Stimulated activated naive CD8-positive, alpha-beta T cell treated with anti-CD3 and anti-CD28 coated beads, Interleukin-15, Interleukin-2, amounts not matched to agents 100 ng/mL and 50 ng/mL, for 24 hours (primary cell): ENCODE measurements around the gene HEXIM1.

Experiments used
- H3K27ac Mint-ChIP-seq: one replicate; pipeline ENCODE4 v1.8.0; 2021; ENCODE audit warnings: mild to moderate bottlenecking, mixed read lengths
- H3K27me3 Mint-ChIP-seq: one replicate; pipeline ENCODE4 v1.8.0; 2021; ENCODE audit warnings: mixed read lengths
- H3K36me3 Mint-ChIP-seq: one replicate; pipeline ENCODE4 v1.8.0; 2021; ENCODE audit warnings: low read depth, mixed read lengths
- H3K4me1 Mint-ChIP-seq: one replicate; pipeline ENCODE4 v1.8.0; 2021; ENCODE audit warnings: low read depth, mixed read lengths
- H3K4me3 Mint-ChIP-seq: one replicate; pipeline ENCODE4 v1.8.0; 2021; ENCODE audit warnings: mild to moderate bottlenecking, mixed read lengths
- H3K9me3 Mint-ChIP-seq: one replicate; pipeline ENCODE4 v1.8.0; 2021; ENCODE audit warnings: mixed read lengths

The HEXIM1 gene, protein sequence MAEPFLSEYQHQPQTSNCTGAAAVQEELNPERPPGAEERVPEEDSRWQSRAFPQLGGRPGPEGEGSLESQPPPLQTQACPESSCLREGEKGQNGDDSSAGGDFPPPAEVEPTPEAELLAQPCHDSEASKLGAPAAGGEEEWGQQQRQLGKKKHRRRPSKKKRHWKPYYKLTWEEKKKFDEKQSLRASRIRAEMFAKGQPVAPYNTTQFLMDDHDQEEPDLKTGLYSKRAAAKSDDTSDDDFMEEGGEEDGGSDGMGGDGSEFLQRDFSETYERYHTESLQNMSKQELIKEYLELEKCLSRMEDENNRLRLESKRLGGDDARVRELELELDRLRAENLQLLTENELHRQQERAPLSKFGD

DNA sequence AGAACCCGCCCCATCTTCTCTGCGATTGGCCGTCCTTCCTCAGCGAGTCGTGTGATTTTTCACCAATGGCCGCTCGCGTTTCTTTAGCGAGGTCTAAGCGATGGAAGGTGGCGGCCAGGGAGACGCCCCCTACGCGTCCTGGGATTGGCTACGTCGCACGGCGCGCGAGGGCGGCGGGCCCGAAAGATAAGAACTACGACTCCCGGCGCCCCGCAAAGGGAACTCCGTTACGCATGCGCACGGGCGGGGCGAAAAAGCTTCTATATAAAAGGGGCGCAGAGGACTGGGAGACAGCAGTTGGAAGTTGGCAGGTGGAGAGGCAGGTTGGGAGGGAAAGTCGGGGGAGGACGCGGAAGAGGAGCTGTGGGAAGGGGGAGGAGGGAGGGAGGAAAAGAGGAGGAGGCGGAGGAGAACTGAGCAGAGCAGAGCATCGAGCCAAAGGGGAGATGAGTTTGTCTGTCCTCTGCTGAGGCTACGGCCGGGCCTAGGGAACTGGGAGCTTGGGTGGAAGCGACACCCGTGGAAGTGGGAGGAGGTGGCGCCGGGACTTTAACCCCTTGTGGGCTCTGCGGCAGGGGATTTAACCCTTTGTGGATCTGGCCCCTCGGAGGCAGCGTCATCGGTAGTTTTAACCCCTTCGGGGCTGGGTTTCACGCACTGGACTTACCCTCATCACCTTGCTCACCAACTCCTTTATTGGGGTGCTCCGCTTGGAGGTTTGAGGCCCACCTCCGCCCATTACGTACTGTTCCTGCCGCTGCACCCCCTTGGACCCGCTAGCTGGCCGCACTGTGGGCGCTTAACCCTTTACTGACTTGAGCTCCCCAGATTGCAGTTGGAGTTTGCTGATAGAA is at the start of gene HEXIM1:
Gene HEXIM1 (plus strand): TSS at position 293 of the 854 bp plus-strand sequence. CDS start 716 bp downstream, outside the sequence.
- H3K27me3 Mint-ChIP-seq, result no peaks in the 10 kb centered on the region
- H3K9me3 Mint-ChIP-seq, result no peaks in the 10 kb centered on the region
- H3K4me3 Mint-ChIP-seq, result peak within 1 kb of the TSS; percentile 94
- peaks cover 58% of the 10 kb centered on the region for H3K4me1 Mint-ChIP-seq
- peaks cover 29% of the 10 kb centered on the region for H3K36me3 Mint-ChIP-seq
- peak within 1 kb of the TSS; percentile 100 for H3K27ac Mint-ChIP-seq

DNA sequence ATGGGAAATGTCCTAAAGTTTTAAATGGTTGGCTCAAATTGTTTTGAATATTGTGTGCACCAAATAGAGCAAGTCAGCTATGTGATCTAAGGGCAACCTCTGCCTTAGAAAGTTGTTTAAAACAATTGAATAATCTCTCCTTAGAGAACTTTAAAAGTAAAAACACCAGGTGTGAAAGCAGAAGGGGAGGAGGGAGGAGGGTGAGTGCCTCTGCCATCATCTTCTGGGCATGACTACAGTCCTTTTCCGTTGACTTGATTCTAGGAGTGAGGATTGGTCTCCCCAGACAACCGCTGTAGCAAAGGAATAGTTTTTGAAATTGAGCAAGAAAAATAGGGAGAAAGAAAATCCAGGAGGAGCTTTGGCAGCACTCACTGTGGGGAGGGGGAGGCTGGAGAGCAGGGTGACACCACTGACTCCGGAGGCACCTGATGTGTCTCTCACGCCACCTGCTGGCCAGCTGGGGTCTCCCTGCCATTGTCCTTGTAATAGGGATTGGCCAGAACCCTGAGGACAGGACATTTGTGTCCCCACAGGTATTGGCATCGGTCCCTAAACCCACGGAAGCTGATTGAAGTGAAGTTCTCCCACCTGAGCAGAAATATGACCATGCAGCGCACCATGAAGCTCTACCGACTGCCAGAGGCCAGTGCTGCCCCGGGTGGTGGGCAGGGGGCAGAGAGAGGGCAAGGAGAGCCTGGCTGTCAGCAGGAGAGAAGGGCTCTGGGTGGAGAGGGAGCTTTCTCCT is 49.2 kb upstream of the HEXIM1 start:
- no peaks in the 10 kb centered on the region for H3K4me1 Mint-ChIP-seq
- peaks cover 67% of the 10 kb centered on the region for H3K36me3 Mint-ChIP-seq
- H3K9me3 Mint-ChIP-seq, result no peaks in the 10 kb centered on the region
- no peaks in the 10 kb centered on the region for H3K27me3 Mint-ChIP-seq
- H3K4me3 Mint-ChIP-seq, result no peak overlapping the region
- no peak overlapping the region for H3K27ac Mint-ChIP-seq

DNA sequence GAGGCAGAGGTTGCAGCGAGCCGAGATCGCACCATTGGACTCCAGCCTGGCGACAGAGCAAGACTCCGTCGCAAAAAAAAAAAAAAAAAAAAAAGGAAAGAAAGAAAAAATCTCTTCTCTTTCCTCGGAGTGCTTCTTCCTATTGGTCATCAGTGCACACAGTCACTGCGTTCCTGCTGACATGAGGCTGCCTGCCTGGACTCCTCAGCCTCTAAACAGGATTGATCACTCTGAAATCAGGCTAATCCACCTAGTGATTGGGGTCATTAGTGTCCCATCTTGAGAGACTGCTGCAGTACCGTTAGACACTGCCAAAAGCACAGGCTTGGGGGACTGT is 46.8 kb upstream of the HEXIM1 start:
- no peaks in the 10 kb centered on the region for H3K9me3 Mint-ChIP-seq
- no peak overlapping the region for H3K4me3 Mint-ChIP-seq
- H3K27me3 Mint-ChIP-seq, result no peaks in the 10 kb centered on the region
- no peaks in the 10 kb centered on the region for H3K4me1 Mint-ChIP-seq
- H3K27ac Mint-ChIP-seq, result no peak overlapping the region
- H3K36me3 Mint-ChIP-seq, result peaks cover 58% of the 10 kb centered on the region

DNA sequence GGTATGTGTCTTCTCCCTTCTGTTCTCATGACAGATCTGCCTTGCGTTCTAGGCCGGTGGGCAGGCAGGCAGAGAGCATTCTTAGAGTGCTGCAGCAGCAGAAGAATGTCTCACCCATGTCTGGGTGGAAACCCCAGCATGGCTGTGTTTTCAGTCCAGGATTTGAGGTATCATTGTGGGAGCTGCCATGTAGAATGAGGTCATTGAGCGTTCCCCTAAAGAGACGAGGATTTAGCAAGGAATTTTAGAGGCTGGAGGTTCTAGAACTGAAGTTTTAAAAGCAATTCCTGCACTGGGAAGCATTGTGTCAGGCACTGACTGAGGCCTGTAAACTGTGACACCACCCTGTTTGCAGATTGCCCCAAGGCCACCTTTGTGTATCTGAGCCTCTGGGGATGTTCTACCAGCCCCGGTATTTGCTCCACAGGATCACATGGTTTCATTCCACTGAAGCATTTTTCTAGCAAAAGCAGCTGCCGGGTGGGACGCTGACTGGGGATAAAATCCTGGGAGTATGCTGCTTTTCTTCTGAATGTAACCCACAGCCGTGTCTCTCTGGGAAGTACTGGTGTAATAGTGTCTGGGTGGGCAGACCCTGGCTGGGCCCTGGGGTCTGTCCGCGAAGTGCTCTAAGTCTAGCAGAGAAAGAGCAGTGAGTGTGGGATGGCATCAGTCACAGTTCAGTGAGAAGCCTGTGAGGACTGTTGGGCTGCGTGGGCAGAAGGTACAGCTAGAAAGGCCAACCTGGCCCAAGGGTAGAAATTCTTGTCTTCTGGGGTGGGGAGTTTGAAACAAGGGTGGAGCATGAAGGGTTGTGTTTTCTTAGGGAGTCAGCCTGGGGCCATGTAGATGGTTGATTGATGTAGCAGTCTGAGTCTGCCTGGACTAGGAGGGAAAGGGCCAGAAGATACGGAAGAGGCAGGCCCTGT is 46.1 kb upstream of the HEXIM1 start:
- peaks cover 61% of the 10 kb centered on the region for H3K36me3 Mint-ChIP-seq

DNA sequence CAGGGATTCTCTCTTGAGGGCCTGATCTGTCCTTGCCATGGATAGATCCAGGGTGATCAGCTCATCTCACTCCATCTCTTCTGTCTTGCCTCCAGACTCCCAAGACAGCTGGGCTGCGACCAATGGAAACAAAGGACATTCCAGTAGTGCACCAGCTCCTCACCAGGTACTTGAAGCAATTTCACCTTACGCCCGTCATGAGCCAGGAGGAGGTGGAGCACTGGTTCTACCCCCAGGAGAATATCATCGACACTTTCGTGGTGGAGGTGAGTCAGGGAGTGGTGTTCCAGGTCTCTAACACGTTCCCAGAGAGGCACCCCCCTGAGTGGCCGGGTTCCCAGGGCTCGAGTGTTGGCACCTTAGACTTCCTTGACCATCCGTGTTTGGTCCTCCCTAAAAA is 45.4 kb upstream of the HEXIM1 start:
- Mint-ChIP-seq H3K4me1 (no peaks in the 10 kb centered on the region), H3K9me3 (no peaks in the 10 kb centered on the region), H3K4me3 (no peak overlapping the region), H3K27ac (no peak overlapping the region), H3K27me3 (no peaks in the 10 kb centered on the region), H3K36me3 (peaks cover 59% of the 10 kb centered on the region)

More for the DNA sequence above, 46.1 kb upstream of the HEXIM1 start:
- H3K4me1 Mint-ChIP-seq, result no peaks in the 10 kb centered on the region
- H3K27ac Mint-ChIP-seq, result peak overlapping the region; percentile 4
- no peaks in the 10 kb centered on the region for H3K27me3 Mint-ChIP-seq
- no peak overlapping the region for H3K4me3 Mint-ChIP-seq
- no peaks in the 10 kb centered on the region for H3K9me3 Mint-ChIP-seq

DNA sequence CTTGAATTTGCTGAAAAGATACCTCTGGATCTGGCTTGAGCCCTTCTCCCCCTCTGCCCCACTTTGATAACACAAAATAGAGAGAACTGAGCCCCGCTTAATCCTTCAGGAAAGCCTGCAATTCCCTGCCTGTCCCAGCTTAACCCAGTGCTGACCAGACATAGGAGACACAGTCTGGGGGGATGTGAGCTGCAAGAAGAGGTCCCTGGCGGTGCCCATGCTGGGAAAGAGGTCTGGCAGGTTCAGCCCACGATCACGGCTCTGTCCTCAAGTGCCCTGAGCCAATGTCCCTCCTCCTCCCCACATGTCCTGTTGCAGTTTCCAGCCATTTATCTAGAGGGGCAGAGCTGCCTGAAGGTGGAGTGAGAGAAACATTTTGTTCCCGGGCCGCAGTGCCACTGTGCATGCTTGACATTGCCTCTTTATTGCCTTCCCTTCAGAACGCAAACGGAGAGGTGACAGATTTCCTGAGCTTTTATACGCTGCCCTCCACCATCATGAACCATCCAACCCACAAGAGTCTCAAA is 44.9 kb upstream of the HEXIM1 start:
- Mint-ChIP-seq H3K9me3 (no peaks in the 10 kb centered on the region), H3K36me3 (peaks cover 59% of the 10 kb centered on the region), H3K4me3 (no peak overlapping the region), H3K27me3 (no peaks in the 10 kb centered on the region), H3K27ac (no peak overlapping the region), H3K4me1 (no peaks in the 10 kb centered on the region)

DNA sequence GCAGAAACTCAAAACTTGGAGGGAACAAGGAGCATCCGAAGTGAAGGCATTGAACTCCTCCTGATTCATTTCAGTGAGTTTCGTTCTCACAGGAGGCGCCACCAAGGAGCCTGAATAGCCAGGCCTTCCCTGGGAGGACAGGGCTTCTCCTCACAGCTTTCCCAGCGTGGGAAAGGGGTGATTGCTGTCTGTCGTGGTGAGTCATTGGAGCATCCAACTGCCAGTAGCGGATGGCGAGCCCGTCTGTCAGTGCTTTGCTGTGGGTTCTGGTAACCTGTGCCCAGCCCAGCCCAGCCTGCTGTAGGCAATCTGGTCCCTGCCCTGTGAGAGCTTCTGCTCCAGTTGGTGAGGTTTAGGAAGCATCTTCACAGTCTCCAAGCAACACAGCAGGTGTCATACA is 44.2 kb upstream of the HEXIM1 start:
- no peak overlapping the region for H3K27ac Mint-ChIP-seq
- no peaks in the 10 kb centered on the region for H3K9me3 Mint-ChIP-seq
- no peaks in the 10 kb centered on the region for H3K4me1 Mint-ChIP-seq
- no peak overlapping the region for H3K4me3 Mint-ChIP-seq
- peaks cover 54% of the 10 kb centered on the region for H3K36me3 Mint-ChIP-seq
- no peaks in the 10 kb centered on the region for H3K27me3 Mint-ChIP-seq

DNA sequence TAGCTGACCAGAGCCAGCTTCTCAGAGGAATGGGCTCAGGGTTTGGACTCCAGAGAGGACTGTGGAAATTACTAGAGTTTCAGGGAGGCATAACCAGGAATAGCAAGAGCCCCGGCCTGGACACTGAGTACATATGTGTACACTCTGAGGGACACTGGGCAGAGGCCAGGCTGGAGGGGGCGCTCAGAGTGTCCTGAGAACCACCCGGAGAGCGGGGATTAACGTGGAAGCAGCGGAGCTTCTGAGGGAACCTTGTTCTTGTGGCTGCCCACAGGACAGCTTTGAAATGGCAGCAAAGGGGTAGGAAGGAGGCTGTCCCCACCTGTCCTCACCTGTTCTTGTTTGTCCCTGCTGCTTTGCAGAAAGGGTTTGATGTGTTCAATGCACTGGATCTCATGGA is 43.8 kb upstream of the HEXIM1 start:
- H3K36me3 Mint-ChIP-seq, result peaks cover 49% of the 10 kb centered on the region
- no peaks in the 10 kb centered on the region for H3K4me1 Mint-ChIP-seq
- H3K9me3 Mint-ChIP-seq, result no peaks in the 10 kb centered on the region
- no peak overlapping the region for H3K27ac Mint-ChIP-seq
- H3K4me3 Mint-ChIP-seq, result no peak overlapping the region
- no peaks in the 10 kb centered on the region for H3K27me3 Mint-ChIP-seq

DNA sequence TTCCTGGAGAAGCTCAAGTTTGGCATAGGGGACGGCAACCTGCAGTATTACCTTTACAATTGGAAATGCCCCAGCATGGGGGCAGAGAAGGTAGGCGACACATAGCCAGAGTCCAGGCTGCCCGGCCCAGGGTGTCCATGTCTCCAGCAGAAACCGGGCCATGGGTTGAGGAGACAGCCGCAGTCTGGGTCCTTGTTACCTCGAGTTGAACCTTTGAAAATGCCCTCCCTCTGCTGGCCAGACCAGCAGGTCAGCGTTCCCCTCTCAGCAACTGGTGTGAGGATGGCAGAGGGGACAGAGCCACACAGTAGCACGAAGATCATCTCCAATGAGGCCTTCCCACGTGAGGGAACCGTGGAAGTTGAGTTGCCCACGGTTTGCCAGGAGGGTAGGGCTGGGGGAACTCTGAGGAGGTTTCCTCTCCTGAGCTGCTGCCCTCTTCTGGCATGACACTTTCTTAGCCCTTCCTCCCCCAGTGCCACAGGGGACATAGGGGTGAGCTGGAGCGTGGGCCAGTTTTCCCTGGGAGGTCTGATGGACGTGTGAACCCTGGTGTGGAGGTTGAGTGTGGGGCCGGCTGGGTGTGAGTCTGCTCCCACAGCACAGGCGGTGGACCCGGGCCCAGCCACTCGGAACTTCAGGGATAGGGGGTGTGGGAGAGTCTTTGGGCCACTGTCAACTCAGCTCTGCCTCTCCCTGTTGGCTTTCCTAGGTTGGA is 43.2 kb upstream of the HEXIM1 start:
- peaks cover 45% of the 10 kb centered on the region for H3K36me3 Mint-ChIP-seq
- no peaks in the 10 kb centered on the region for H3K4me1 Mint-ChIP-seq
- no peak overlapping the region for H3K27ac Mint-ChIP-seq
- H3K9me3 Mint-ChIP-seq, result no peaks in the 10 kb centered on the region
- no peaks in the 10 kb centered on the region for H3K27me3 Mint-ChIP-seq
- H3K4me3 Mint-ChIP-seq, result no peak overlapping the region

DNA sequence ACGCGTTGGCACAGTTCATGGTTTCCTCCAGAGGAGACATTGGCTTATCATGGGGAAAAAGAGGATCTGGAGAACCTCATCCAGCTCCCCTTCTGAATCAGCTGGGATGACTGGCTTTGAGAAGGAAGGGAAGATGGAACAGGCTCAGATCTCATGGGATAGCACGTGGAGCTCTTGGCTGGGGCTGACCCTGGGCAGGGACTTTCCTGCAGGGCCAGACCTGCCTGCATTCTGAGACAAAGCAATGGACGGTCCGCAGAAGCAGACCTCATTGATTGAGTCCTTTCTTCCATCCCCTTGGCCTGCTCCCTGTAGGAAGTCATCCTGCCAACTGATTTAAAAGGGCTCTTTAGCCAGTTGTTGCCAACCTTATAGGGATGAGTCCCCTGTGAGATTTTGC is 42.2 kb upstream of the HEXIM1 start:
- Mint-ChIP-seq H3K36me3 (peaks cover 45% of the 10 kb centered on the region), H3K27ac (no peak overlapping the region), H3K9me3 (no peaks in the 10 kb centered on the region), H3K4me1 (no peaks in the 10 kb centered on the region), H3K27me3 (no peaks in the 10 kb centered on the region), H3K4me3 (no peak overlapping the region)

DNA sequence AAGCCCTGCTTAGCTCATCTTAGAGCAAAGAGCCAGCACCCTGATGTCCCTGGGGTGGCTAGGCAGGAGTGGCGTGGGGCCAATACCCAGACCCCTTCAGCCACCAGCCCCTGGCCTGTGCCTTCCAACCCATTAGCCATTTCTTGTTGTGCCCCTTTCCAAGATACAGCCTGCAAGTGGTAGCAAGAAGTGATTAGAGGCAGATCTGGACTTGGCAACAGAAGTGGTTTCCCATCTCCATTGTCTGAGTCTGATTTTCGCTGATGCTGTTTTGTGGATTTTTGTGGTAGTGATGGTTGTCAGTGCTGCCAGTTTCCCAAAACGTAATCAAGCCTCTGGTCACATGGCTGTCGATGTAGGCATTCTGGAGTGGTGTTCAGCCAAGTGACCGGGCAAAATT is 41.7 kb upstream of the HEXIM1 start:
- Mint-ChIP-seq H3K4me1 (no peaks in the 10 kb centered on the region), H3K4me3 (no peak overlapping the region), H3K27me3 (no peaks in the 10 kb centered on the region), H3K36me3 (peaks cover 44% of the 10 kb centered on the region), H3K9me3 (no peaks in the 10 kb centered on the region), H3K27ac (no peak overlapping the region)

DNA sequence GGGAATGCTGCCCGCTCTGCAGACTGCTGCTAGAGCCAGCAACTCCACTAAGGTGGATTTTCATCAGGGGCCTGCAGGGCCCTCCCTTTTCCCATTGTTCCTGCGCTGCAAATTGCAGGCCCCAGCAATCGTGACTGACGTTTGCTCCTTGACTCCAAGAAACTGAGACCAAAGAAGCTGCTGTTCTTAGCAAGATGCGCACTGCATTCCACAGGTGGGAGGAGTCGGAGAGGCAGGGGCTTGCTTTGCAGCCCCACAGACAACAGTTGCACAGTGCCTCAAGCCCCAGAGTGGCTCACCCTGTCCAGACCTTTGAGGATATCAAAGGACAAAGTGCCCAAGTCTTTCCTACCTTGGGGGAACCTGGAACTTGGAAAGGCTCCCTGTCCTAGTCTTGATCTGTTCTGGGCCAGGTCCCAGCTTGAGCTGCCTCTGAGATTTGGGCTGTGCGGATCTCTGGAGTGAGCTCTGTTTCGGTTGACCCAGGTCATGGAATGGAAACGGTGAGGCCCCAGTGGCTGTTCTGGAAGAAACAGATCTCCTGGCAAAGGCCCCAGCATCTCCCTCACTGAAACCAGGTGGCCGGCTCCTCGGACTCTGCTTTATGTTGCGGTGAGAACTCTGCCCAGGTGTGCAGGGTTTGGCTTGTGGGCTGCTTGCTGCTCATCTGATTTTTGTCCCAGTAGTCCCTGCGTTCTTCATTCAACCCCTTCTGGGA is 40.8 kb upstream of the HEXIM1 start:
- H3K27ac Mint-ChIP-seq, result no peak overlapping the region
- H3K27me3 Mint-ChIP-seq, result no peaks in the 10 kb centered on the region
- H3K36me3 Mint-ChIP-seq, result peaks cover 37% of the 10 kb centered on the region

DNA sequence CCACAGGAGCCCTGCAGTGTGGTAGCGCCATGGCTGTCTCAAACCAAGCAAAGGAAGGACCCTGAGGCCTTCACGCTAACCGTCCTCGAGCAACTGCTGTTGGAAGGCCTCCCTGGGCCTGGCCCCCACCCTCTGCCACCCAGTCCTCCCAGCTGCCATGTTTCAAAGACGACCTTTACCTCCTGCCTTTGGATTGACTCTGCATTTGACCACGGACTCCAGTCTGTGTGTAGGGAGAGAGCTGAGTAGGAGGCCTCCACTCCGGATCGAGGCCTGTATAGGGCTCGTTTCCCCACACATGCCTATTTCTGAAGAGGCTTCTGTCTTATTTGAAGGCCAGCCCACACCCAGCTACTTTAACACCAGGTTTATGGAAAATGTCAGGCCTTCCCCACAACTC is 40.2 kb upstream of the HEXIM1 start:
- Mint-ChIP-seq H3K4me1 (no peaks in the 10 kb centered on the region), H3K27ac (no peak overlapping the region), H3K36me3 (peaks cover 31% of the 10 kb centered on the region)

More for the DNA sequence above, 40.8 kb upstream of the HEXIM1 start:
- Mint-ChIP-seq H3K4me3 (no peak overlapping the region), H3K9me3 (no peaks in the 10 kb centered on the region), H3K4me1 (no peaks in the 10 kb centered on the region)

More for the DNA sequence above, 40.2 kb upstream of the HEXIM1 start:
- no peaks in the 10 kb centered on the region for H3K27me3 Mint-ChIP-seq
- no peak overlapping the region for H3K4me3 Mint-ChIP-seq
- H3K9me3 Mint-ChIP-seq, result no peaks in the 10 kb centered on the region
